GM18951 (cell line): ENCODE results near the gene LHCGR.
"Not testable (repeated sequence)": the region's sequence is repeated elsewhere in the genome, so short reads cannot be mapped to it uniquely, and the experiment has no call there.

Experiments
- POLR2A ChIP-seq: IDR thresholded peaks from 4 replicates; pipeline ENCODE4 v1.6.1; 2011; ENCODE audit warnings: mild to moderate bottlenecking; ENCODE audit not compliant: insufficient read length, insufficient read depth; ENCODE audit errors: extremely low read depth
- in situ Hi-C: fragments of 300-500 bp; cut with MboI; formaldehyde crosslinking; loops from one replicate; pipeline ENCODE4 v1.12.0; 2022; ENCODE audit warnings: low sequenced_read_pairs, mixed read lengths, inconsistent platforms; ENCODE audit not compliant: unreplicated experiment

LHCGR gene

DNA sequence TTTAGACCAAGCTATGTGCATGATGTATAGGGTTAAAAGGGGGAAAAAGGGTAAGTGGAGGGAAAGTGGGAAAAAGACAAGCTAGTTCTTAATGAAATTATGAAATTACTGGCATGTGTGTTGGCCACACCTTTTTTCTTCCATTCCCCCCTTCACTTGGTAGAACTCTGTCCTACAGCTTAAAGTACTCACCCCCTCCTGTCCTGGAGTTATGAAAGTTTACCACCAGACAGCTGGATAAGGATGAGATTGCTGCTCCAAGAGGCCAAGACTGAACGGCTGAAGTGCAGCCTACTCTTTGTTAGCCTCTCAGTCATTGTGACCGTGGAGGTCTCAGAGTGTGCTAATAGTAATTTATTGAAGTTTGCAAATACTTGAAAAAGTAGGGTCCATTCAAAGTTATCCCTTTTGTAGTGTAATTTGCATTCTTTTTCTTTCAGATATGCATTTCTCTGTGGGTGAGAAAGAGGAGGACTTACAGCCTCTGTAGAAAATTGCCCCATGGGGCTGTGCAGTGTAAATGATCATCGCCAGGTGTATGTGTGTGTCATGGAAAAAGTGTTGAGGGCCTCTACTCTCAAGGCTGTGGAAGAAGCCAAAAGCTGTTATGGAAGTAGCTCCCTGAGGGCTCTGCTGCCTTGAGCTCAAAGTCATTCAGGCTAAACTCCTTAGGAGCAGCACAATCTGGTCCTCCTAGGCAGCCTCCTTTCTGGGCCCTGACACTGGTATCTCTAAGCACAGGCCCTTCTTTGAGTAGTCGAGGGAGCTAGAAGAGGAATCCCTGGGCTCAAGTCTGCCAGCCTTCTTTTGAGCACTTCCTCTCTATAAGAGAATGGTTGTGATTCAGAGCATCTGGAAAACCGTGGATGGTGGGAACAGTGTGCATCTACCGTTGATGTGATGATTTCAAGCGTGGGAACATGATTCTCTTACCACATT lies 46.2 kb downstream of the LHCGR start:
- TF ChIP-seq POLR2A, result no peak
- in situ Hi-C loops, result no loop called here

DNA sequence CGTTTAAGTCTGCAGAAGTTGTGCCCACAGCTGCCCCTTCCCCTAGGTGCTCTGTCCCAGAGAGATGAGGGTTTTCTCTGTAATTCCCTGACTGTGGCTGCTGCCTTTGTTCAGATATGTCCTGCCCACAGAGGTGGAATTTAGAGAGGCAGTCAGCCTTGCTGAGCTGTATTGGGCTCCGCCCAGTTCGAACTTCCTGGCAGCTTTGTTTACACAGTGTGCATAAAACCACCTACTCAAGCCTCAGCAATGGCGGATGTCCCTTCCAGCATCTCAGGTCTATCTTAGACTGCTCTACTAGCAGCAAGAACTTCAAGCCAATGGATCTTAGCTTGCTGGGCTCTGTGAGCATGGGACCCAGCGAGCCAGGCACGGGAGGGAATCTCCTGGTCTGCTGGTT lies 48.1 kb downstream of the LHCGR start:
- in situ Hi-C loops, result no loop called here
- TF ChIP-seq POLR2A, result no peak

DNA sequence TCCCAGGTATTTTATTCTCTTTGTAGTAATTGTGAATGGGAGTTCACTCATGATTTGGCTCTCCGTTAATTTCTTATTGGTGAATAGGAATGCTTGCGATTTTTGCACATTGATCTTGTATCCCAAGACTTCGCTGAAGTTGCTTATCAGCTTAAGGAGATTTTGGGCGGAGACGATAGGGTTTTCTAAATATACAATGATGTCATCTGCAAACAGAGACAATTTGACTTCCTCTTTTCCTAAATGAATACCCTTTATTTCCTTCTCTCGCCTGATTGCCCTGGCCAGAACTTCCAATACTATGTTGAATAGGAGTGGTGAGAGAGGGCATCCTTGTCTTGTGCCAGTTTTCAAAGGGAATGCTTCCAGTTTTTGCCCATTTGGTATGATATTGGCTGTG lies 51.9 kb downstream of the LHCGR start:
- in situ Hi-C loops, result not testable (repeated sequence)

DNA sequence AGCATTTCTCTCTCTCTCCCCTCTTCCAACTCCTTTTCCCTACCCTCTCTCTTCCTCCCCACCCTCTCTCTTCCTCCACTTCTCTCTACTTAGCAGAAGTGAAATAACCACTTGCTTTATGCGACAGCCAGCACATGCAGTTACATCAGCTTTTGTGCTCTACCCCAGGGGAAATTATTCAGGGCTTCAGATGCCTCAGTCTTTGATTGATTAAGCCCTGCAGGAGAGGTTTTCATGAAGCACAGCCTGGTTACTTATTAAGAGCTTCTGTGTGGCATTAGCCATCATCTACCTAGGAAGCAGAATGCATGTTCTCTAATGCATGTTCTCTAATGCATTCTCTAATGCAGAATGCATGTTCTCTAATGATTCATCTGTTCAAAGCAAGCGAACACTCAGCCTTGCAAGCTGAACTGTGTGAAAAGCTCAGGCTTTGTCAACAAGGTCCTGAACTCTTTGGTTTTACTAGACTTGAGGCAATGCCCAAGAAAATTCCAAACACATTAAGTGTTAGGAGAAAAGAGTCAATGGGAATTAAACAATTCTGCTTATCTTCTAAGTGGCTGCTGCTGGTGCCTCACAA lies 56.1 kb downstream of the LHCGR start:
- in situ Hi-C loops, result no loop called here
- TF ChIP-seq POLR2A, result no peak

DNA sequence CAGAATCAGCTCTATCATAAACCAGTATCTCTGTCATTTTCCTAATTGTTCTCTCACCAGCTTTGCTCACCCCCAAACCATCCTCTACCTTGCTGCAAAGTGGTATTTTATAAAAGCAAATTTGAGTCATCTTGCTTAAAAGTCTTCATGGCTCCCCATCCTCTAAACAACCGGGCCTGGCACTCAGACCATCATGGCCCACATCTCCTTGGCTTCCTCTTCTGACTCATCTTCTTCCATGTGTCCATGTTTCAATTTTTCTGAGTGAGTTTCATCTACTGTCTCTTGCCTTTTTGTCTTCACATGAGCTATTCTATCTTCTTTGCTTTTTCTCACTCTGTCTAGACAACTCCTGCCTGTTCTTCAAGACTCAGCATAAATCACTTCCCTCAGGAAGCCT lies 58.6 kb downstream of the LHCGR start:
- no peak for TF ChIP-seq POLR2A
- in situ Hi-C loops, result no loop called here

DNA sequence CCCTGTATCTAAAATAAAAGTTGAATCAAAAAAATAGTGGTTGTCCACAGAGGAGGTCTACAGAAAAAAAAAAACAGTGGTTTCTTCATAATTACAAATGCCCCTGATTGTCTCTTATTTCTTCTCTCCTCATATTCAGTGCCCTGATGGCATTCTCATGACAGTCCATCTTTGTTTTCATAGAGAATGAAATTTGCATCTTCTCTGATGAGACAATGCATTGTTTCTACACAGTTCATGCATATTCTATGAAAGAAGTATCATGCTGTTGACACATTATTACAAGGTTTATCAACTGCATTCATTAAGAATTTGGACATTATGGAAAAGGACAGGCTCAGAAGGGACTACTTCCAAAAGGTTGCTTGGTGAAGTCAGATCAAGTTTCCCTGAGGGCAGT lies 59.5 kb downstream of the LHCGR start:
- no peak for TF ChIP-seq POLR2A
- in situ Hi-C loops, result no loop called here

DNA sequence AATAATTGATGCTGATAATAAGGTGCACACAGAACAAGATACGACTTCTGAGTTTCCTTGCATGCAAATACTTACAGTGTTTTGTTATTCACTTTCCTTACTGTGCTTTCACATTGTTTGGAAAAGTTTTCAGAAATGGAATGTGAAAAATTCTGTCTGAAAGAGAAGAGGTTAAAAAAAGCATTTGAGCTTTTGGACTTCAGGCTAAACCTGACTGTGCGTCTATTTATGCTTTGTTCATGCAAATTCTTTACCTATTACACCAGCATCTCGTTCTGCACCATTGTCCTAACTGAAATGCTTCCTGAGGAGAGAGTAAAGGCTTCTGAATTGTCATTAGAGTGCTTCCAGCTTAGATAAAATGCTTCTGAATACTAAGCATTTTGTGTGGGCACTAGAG lies 61.4 kb downstream of the LHCGR start:
- in situ Hi-C loops, result no loop called here

DNA sequence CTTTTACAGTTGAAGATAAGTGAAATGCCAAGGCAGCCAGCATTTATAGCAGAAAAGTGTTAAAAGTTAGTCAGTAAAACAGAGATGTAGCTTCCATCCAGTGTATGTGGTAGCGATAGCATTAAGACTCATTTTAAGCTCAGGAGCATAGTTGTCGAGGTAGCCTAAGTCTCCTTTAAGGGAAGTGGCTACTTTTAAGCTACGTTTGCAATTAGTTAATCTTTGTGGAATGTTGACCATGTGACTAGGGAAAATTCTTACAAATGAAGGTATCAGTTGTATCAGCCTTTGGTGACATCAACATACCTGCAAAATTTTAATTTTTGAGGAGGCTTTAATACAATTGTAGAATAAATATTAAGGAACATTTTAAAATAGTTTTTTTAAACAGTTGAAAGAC lies 61.9 kb downstream of the LHCGR start:
- in situ Hi-C loops, result no loop called here
- TF ChIP-seq POLR2A, result no peak

More for the DNA sequence above, 61.4 kb downstream of the LHCGR start:
- no peak for TF ChIP-seq POLR2A

DNA sequence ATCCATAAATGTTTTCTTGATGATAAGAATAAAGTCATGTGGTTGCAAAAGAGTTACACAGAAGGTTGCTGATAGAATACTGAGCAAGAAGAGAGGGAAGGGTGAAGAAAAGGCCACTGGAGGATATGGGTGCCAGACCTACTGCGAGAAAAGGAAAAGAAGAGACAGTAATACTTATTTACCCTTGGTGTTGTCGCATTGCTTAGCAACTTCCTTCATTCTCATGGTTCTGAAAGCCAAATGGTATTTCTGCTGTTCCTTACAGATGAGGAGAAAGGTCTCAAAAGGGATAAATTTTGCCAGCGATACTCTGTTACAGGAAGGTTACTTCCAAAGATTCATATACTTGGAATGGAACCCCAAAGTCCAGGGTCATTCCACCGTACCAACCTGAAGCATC lies 62.5 kb downstream of the LHCGR start:
- TF ChIP-seq POLR2A, result no peak
- in situ Hi-C loops, result no loop called here

DNA sequence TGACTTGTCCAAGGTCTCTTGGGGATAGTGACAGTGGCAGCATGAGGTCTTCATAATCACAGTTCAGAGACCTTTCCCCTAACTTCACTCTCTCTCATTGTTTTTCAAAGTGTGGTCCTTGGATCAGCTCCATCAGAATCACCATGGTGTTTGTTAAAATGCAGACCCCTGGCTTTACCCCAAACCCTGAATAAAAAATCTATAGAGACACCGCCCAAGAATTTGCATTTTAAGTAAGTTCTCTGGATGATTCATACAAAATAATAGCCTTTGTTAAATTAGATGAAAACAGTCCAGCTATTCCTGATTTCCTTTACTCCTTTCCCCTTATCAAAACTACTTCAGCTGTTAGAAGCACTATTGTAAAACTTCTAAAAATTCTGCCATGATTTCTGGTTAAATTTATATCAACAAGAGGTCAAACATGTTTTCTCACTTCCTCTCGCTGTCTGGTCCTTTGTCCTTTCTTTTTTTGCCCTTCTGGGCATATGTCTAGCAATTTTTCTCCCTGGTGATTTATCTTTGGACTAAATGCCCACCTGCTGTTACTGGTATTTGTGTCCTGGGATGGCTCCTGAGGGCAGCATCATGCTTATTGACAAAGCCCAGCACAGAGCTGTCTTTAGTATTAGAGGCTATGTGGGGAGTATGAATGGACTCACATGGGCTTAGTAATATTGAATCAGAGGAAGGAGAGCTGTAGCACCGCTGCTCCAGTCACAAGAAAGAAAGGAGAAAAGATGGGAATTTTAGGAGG lies 63.4 kb downstream of the LHCGR start:
- in situ Hi-C loops, result no loop called here
- TF ChIP-seq POLR2A, result no peak

DNA sequence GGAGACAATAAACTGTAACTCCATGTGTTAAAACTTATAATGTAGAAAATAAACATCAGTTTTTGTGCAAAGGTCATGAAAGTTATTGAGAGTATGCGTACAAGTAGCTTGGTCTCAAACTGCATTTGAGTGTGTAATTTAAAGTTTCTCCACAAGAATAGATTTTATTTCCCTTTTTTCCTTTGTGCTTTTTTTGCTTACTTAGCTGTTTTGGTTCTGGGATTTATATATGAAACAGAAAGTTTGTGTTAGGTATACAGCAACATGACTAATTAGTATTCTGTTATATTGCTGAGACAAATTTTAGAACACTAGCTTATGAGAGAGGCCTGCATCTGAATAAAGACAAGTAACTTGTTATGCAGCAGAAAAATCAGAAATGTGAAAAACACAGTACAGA lies 70.4 kb downstream of the LHCGR start:
- in situ Hi-C loops, result no loop called here
- no peak for TF ChIP-seq POLR2A

DNA sequence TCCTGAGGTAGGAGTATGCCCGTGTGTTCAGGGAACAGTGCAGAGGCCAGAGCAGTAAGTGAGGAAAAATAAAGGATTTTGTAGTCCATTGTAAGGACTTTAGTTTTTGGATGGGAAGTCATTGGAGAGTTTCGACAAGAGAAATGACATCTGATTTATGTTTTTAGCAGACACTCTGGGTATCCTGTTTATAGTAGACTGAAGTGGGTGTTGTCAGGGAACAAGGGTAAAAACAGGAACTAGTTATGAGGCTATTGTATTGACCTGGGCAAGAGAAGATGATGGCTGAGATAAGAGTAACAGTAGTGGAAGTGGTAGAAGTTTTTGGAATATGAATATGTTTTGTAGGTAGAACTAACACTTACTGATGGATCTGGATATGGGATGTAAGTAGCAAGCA lies 78.1 kb downstream of the LHCGR start:
- no peak for TF ChIP-seq POLR2A
- in situ Hi-C loops, result no loop called here

DNA sequence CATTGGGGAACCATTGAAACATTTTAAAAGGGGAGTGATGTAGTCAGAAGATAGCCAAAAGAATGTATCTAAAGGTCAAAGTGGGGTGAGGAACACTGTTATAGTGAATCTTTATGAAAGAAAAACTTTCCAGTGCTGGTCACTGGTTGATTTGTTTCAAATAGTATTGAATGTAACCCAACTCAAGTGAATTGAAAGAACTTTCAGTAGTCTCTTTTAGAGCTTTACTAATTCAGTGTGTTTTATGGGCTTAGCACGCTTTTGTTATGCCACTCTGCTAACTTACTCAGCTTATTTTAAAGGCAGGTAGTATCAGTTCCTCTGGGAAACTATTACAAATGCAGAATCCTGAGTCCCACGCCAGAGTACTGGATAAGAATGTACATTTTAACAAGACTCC lies 80.6 kb downstream of the LHCGR start:
- in situ Hi-C loops, result no loop called here
- TF ChIP-seq POLR2A, result no peak

DNA sequence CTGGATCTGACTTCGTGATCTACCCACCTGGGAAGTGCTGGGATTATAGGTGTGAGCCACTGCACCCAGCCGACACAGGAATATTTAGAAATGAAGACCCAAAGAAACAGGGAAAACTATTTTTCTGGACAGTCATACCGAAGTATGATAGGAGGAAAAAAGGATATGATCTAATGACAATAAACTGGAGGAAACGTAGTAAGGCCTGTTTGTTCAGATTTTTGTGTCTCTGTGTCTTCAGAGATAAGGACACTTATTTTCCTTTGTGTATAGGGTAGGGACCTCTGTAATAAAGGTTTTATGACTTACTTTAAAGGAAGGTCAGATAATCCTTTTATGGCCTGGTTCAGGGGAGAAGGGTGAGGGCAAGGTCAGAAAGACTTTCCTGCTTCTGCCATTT lies 81.9 kb downstream of the LHCGR start:
- no peak for TF ChIP-seq POLR2A
- in situ Hi-C loops, result no loop called here
